Measurements from ENCODE around the gene OR4K1. TPM values are rescaled to one million over a fixed set of nuclear protein-coding genes. Genes with fewer than 3 reads are reported as not detected.
"Not testable (repeated sequence)": the region's sequence is repeated elsewhere in the genome, so short reads cannot be mapped to it uniquely, and the experiment has no call there.

OR4K1 gene
- total RNA-seq, 6 experiments from 2014 or later: not detected

DNA sequence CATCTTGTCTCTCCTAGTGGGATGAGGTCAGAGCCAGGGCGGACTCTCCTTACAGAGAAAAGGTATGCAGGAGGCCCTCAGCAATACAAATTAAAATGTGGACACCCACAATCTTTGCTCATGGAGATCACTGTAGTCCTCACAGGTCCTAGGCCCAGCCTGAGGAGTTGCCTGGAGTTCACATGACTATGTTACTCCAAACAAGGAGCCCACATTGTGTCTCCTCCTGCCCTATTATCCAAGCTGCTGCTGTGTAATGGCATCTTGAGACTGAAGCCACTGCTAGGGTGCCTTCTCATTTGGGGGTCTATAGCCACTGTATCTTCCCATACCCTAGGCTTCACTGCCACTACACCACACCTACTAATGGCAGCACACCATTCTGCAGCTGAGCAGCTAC, 11.0 kb downstream of the OR4K1 start:
- H3K36me3 Mint-ChIP-seq (ENCODE audit: low read depth): no peaks in the 10 kb centered on the region
- peaks cover 21% of the 10 kb centered on the region for H3K9me3 Mint-ChIP-seq
- no peaks in the 10 kb centered on the region for H3K27me3 Mint-ChIP-seq (ENCODE audit: insufficient read depth)
- DNase-seq: no peak
- H3K27ac Mint-ChIP-seq: no peak overlapping the region
- H3K4me3 Mint-ChIP-seq: no peak overlapping the region
- no peaks in the 10 kb centered on the region for H3K4me1 Mint-ChIP-seq (ENCODE audit: low read depth)
- TF ChIP-seq, protein P1, sequence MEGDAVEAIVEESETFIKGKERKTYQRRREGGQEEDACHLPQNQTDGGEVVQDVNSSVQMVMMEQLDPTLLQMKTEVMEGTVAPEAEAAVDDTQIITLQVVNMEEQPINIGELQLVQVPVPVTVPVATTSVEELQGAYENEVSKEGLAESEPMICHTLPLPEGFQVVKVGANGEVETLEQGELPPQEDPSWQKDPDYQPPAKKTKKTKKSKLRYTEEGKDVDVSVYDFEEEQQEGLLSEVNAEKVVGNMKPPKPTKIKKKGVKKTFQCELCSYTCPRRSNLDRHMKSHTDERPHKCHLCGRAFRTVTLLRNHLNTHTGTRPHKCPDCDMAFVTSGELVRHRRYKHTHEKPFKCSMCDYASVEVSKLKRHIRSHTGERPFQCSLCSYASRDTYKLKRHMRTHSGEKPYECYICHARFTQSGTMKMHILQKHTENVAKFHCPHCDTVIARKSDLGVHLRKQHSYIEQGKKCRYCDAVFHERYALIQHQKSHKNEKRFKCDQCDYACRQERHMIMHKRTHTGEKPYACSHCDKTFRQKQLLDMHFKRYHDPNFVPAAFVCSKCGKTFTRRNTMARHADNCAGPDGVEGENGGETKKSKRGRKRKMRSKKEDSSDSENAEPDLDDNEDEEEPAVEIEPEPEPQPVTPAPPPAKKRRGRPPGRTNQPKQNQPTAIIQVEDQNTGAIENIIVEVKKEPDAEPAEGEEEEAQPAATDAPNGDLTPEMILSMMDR (IDR thresholded peaks at IDR 0.05): no peak

DNA sequence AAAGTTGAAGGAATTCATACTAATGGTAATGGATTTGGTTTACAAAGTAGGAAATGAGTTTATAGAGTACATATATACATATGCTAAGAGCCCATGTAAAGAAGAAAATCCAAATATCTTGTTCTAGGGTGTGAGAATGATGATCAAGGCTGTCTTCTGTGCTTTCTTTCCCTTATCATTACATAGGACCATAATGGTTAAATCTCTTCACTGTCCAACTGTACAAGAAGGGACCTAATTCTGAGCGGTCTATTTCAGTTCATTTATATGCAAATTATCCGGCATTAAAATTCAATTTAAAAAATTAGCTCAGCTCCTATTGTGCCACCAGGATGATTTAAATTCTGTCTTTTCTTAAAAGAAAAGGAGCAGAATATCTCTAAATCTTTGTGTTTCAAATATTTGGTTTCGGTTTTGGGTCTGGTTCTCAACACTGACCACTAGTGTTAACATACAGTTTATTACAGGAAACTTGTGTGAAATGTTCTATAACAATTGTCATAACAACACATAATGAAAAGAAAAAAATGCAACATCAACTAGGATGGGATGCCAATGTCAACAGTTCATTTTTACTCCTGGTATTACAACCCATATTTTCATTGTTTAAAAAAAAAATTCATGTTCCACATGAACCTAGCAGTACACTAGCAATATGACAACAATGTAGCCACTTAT, 16.8 kb downstream of the OR4K1 start:
- H3K4me3 Mint-ChIP-seq: no peak overlapping the region
- no peaks in the 10 kb centered on the region for H3K4me1 Mint-ChIP-seq (ENCODE audit: low read depth)
- peaks cover 17% of the 10 kb centered on the region for H3K9me3 Mint-ChIP-seq
- no peak for DNase-seq
- no peaks in the 10 kb centered on the region for H3K36me3 Mint-ChIP-seq (ENCODE audit: low read depth)
- TF ChIP-seq, protein P1 (IDR thresholded peaks at IDR 0.05): no peak
- no peak overlapping the region for H3K27ac Mint-ChIP-seq
- H3K27me3 Mint-ChIP-seq (ENCODE audit: insufficient read depth): no peaks in the 10 kb centered on the region

DNA sequence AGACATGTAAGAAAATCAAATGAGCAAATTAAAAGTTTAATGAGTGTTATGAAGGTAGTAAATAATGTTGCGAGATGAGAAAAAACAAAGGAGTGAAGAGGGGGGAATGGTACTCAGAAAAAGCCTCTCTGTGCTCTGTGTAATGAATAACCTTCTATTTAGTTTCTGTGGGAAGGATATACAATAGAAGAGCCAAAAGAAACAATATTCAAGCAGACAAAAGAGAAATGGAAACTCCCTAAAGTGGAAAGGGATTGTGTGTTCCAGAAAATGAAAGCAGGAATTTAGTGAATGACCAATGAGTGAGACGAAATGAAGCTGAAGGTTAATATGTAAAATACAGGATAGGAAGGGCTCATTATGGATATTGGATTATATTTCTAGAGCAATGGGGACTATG, 18.5 kb downstream of the OR4K1 start:
- no peak for DNase-seq
- Mint-ChIP-seq H3K4me1 (ENCODE audit: low read depth) (no peaks in the 10 kb centered on the region), H3K27me3 (ENCODE audit: insufficient read depth) (no peaks in the 10 kb centered on the region), H3K4me3 (no peak overlapping the region), H3K36me3 (ENCODE audit: low read depth) (no peaks in the 10 kb centered on the region), H3K9me3 (peaks cover 17% of the 10 kb centered on the region), H3K27ac (no peak overlapping the region)
- TF ChIP-seq, protein P1 (IDR thresholded peaks at IDR 0.05): no peak

DNA sequence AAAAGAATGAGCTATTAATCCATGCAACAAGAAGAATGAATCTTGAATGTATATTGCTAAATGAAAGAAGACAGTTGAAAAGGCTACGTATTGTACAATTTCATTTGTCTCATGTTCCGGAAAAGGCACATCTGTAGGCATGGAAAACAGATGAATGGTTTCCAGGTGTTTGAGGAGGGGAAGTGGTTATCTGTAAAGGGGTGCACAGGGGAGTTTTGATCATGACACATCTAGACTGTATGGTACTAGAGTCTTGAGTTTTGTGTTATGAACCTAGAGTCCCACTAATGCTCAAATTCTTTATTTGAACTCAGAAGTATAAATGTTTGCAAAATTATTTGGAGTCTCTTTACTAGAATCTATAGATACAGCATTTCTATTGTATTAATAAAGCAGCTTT, 39.0 kb downstream of the OR4K1 start:
- H3K27ac Mint-ChIP-seq; DNase-seq; H3K27me3 Mint-ChIP-seq (ENCODE audit: insufficient read depth); H3K4me1 Mint-ChIP-seq (ENCODE audit: low read depth); H3K36me3 Mint-ChIP-seq (ENCODE audit: low read depth); H3K4me3 Mint-ChIP-seq: not testable (repeated sequence)
- peaks cover 27% of the 10 kb centered on the region for H3K9me3 Mint-ChIP-seq

DNA sequence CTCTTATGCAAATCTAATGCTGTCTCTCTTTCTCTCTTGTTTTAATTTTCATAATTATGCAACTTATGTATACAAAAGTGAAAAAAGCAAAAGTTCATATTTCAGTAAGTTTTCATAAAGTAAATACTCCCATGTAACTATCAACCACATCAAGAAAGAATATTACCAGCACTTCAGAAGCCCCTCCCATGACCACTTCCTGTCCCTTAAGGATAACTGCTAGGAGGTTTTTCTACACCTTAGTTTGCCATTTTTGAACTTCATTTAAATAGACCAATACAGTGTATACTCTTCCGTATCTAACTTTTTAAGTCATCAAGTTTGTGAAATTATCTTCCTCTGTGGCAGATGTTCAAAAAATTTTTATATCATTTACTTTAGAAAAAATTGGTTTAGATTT, 44.1 kb downstream of the OR4K1 start:
- H3K4me1 Mint-ChIP-seq (ENCODE audit: low read depth): no peaks in the 10 kb centered on the region

DNA sequence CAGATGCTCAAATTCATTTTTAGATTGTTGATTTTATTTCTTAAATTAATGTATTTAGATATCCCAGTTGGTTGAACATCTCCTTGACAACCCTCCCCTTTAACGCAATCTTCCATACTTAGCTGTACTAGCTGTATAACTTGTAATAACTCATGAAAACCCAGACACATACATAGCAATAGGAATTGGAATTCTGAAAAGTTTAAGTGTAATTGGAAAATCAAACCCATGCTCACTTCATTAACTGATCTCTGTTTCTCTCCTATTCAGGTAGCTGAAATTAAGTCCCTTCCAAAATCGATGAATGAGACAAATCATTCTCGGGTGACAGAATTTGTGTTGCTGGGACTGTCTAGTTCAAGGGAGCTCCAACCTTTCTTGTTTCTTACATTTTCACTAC, 44.6 kb downstream of the OR4K1 start, which contains the start of gene OR4K15:
Gene OR4K15, plus strand, starts transcription at position 301 of the 400 bp plus-strand sequence. Its CDS starts 0 bp downstream, at position 301.
- Mint-ChIP-seq H3K4me1 (ENCODE audit: low read depth) (no peaks in the 10 kb centered on the region), H3K36me3 (ENCODE audit: low read depth) (no peaks in the 10 kb centered on the region; the same call in 1 of the 2 replicates), H3K9me3 (peaks cover 32% of the 10 kb centered on the region), H3K4me3 (no peak within 1 kb of the TSS), H3K27me3 (ENCODE audit: insufficient read depth) (no peaks in the 10 kb centered on the region), H3K27ac (no peak within 1 kb of the TSS)
- TF ChIP-seq, protein P1 (IDR thresholded peaks at IDR 0.05): no peak
- no peak for DNase-seq

More for the DNA sequence above, 44.1 kb downstream of the OR4K1 start:
- DNase-seq: no peak
- Mint-ChIP-seq H3K27me3 (ENCODE audit: insufficient read depth) (no peaks in the 10 kb centered on the region), H3K9me3 (peaks cover 30% of the 10 kb centered on the region), H3K36me3 (ENCODE audit: low read depth) (no peaks in the 10 kb centered on the region; the same call in 1 of the 2 replicates), H3K4me3 (no peak overlapping the region), H3K27ac (no peak overlapping the region)
- TF ChIP-seq, protein P1 (IDR thresholded peaks at IDR 0.05): no peak

Other genes starting within 250 kb of the OR4K1 start
- gene OR11H2, start 217.0 kb upstream of the OR4K1 start, total RNA-seq (2021; fragmentation: NEBNext Ultra II Directional; extraction: Animal tissue kit (Norgen Biotek cat#: 25700)): not detected
- not detected for gene OR4Q3, start 187.3 kb upstream of the OR4K1 start, total RNA-seq (2021; fragmentation: NEBNext Ultra II Directional; extraction: Animal tissue kit (Norgen Biotek cat#: 25700))
- not detected for gene OR4M1, start 157.4 kb upstream of the OR4K1 start, total RNA-seq (2021; fragmentation: NEBNext Ultra II Directional; extraction: Animal tissue kit (Norgen Biotek cat#: 25700))
- not detected for gene OR4N2, start 127.1 kb upstream of the OR4K1 start, total RNA-seq (2021; fragmentation: NEBNext Ultra II Directional; extraction: Animal tissue kit (Norgen Biotek cat#: 25700))
- gene OR4K2, start 55.8 kb upstream of the OR4K1 start, total RNA-seq (2021; fragmentation: NEBNext Ultra II Directional; extraction: Animal tissue kit (Norgen Biotek cat#: 25700)): not detected
- gene OR4K5, start 10.3 kb upstream of the OR4K1 start, total RNA-seq (2021; fragmentation: NEBNext Ultra II Directional; extraction: Animal tissue kit (Norgen Biotek cat#: 25700)): not detected
- gene OR4K15, start 44.7 kb downstream of the OR4K1 start, total RNA-seq (2021; fragmentation: NEBNext Ultra II Directional; extraction: Animal tissue kit (Norgen Biotek cat#: 25700)): not detected
- gene OR4Q2, start 71.2 kb downstream of the OR4K1 start, total RNA-seq (2021; fragmentation: NEBNext Ultra II Directional; extraction: Animal tissue kit (Norgen Biotek cat#: 25700)): not detected
- gene OR4K14, start 88.4 kb downstream of the OR4K1 start, total RNA-seq (2021; fragmentation: NEBNext Ultra II Directional; extraction: Animal tissue kit (Norgen Biotek cat#: 25700)): not detected
- not detected for gene OR4K13, start 105.1 kb downstream of the OR4K1 start, total RNA-seq (2021; fragmentation: NEBNext Ultra II Directional; extraction: Animal tissue kit (Norgen Biotek cat#: 25700))
- not detected for gene OR4L1, start 129.1 kb downstream of the OR4K1 start, total RNA-seq (2021; fragmentation: NEBNext Ultra II Directional; extraction: Animal tissue kit (Norgen Biotek cat#: 25700))
- not detected for gene OR4K17, start 179.8 kb downstream of the OR4K1 start, total RNA-seq (2021; fragmentation: NEBNext Ultra II Directional; extraction: Animal tissue kit (Norgen Biotek cat#: 25700))
- not detected for gene OR4N5, start 207.9 kb downstream of the OR4K1 start, total RNA-seq (2021; fragmentation: NEBNext Ultra II Directional; extraction: Animal tissue kit (Norgen Biotek cat#: 25700))

Measured in HFFc6 (cell line).